GM12865 (cell line): ENCODE measurements around the gene LPIN3.

Source experiments
- DNase-seq: peaks from one replicate; pipeline ENCODE4 v3.0.0; 2010; ENCODE audit warnings: low read depth
- H3K4me3 ChIP-seq: 2 replicates; pipeline ENCODE4 v1.5.1; 2011; ENCODE audit warnings: mild to moderate bottlenecking, low read depth, low read length, control low read depth
- TF ChIP-seq, protein P1 (sequence below): IDR thresholded peaks from 2 replicates; pipeline ENCODE4 v1.5.1; 2011; ENCODE audit warnings: low read length, control low read depth, low read depth, inconsistent platforms; ENCODE audit not compliant: insufficient read depth; ENCODE audit errors: missing control alignments

Gene LPIN3

DNA sequence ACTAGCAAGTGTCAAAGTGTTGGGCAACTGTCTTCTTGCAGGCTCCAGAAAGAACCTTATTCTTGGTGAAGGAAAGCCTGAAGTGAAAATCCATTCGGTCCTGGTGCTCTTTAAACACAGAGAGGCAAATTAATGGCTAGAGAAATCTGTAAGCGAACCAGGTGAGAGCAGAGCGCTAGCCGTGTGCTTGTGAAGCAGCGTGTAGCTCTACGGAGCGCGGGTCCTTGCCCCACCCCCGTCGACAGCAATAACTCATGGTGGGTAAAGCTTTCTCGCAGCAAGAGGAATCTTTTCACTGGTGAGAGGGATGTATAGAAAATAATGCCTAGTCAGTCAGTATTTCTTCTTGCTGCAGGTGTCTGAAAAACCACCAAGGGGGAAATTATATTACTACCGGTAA is 63.0 kb downstream of the LPIN3 start:
- TF ChIP-seq, protein P1, sequence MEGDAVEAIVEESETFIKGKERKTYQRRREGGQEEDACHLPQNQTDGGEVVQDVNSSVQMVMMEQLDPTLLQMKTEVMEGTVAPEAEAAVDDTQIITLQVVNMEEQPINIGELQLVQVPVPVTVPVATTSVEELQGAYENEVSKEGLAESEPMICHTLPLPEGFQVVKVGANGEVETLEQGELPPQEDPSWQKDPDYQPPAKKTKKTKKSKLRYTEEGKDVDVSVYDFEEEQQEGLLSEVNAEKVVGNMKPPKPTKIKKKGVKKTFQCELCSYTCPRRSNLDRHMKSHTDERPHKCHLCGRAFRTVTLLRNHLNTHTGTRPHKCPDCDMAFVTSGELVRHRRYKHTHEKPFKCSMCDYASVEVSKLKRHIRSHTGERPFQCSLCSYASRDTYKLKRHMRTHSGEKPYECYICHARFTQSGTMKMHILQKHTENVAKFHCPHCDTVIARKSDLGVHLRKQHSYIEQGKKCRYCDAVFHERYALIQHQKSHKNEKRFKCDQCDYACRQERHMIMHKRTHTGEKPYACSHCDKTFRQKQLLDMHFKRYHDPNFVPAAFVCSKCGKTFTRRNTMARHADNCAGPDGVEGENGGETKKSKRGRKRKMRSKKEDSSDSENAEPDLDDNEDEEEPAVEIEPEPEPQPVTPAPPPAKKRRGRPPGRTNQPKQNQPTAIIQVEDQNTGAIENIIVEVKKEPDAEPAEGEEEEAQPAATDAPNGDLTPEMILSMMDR = no peak
- no peak for DNase-seq
- H3K4me3 ChIP-seq = no peak overlapping the region

DNA sequence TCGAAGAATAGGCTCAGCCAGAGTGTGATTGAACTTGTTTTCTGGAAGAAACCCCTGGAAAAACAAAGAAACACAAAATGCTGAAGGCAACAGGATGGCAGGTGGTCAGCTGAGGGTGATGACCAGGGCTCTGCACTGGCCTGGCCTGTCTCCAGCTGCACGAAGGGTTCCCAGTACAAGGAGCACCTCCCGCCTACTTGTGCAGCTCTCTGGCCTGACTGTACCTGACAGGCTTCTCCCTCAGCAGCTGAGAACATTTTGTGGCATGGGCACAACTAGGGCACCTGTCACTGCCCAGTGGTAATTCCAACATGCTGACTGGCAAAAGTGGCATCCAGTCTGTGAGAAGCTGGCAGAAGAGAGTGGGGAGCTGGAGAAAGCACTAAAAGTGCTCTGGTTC is 64.8 kb downstream of the LPIN3 start:
- DNase-seq = no peak
- H3K4me3 ChIP-seq = no peak overlapping the region
- TF ChIP-seq, protein P1 = no peak

DNA sequence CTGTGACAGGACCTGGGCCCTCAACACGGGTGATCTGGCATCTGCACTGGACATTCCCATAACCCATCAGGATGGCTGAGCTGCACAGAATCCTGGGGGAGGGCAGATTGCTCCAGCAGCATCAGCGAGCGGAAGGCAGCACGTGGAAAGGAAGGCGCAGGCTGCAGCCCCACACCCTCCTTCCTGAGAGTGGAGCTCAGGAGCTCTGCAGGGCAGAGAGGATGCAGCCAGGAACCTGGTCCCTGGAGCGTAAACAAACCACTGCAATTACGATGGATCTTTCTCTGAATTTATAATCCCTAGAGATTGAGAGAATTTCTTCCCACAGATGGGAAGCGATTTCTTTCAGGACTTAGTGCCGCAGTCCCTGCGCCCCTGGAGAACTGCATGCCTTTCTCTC is 65.7 kb downstream of the LPIN3 start:
- DNase-seq = no peak
- H3K4me3 ChIP-seq = no peak overlapping the region
- TF ChIP-seq, protein P1 = no peak

DNA sequence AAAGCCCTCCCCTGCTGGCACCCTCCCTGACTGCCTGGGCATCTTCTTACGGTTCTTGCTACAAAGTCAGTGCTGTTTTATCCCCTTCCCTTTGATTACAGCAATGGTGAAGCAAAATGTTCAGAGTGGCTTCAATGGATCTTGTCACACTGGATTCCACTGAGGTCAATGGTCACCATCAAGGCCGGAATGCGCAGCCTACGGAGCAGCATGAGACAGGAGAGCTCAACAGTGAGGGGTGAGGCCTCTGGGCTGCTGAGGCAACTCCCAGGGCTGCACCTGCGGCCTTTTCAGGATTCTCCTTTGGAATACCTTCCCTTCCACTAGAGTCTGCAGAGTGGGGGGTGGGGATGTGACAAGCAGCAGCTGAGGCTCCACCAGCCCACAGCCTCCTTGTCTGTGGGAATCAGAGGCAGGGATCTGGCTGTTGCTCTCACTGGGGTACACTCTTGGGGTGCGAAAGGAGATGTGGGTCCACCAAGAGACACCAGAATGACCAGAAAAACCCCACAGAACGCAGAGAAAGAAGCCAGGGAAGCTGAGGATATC is 66.3 kb downstream of the LPIN3 start:
- no peak for DNase-seq
- no peak overlapping the region for H3K4me3 ChIP-seq
- TF ChIP-seq, protein P1 = no peak

DNA sequence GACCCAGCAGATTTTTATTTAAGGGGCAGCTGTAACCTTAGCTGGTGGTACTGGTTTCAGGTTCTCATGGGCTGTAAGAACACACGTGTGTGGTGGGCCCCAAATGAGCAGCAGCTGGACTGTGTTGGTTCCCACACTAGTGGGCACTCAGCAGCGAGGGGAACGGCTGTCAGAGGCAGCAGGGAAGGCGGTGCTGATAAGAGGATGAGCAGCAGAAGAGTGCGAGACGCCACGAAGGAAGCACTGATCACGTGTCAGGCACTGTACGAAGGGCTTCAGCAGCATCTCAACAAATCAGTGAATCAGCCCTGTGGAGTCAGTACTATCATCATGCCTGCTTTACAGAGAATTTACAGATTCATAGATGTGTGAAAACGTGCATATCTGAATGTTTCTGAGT is 67.0 kb downstream of the LPIN3 start:
- no peak for DNase-seq
- H3K4me3 ChIP-seq = no peak overlapping the region
- TF ChIP-seq, protein P1 = no peak

- H3K4me3 ChIP-seq = no peak overlapping the region
- TF ChIP-seq, protein P1 = no peak
- DNase-seq = peak; percentile 73
These were observed 67.7 kb downstream of the LPIN3 start for GRCh38 chr20:41408156-41408794.

DNA sequence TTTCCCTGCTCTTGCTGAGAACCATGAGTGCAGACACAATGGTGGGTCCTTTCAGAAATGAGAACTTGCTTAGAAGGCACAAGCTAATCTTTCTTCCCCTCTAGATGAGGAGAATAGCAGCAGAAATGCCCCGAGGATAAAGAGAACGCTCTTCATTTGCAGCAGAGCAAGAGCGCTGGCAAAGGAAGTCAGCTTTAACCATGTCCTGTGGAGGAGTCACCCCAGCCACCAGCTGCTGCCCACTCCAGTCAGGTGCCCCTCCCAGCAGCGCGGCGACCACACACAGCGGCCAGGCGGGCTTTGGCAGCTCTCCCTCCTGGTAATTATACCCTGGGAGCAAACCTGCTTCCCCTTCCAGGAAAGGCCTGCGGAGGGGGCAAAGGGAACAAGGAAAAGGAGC is 68.4 kb downstream of the LPIN3 start:
- TF ChIP-seq, protein P1 = no peak
- H3K4me3 ChIP-seq = no peak overlapping the region
- DNase-seq = no peak
